ENCODE results near the gene TMEM242.
"Not testable (repeated sequence)": the region's sequence is repeated elsewhere in the genome, so short reads cannot be mapped to it uniquely, and the experiment has no call there.

TMEM242 gene

GRCh38 chr6:157343732-157344131, 20.4 kb upstream of the TMEM242 start:
- ATAC-seq = no peak

GRCh38 chr6:157339432-157339831, 16.1 kb upstream of the TMEM242 start:
- TF ChIP-seq PATZ1 (CRISPR knock-in tag; IDR thresholded peaks at IDR 0.05; ENCODE audit: borderline replicate concordance) = no peak
- TF ChIP-seq POU6F1 (CRISPR knock-in tag; IDR thresholded peaks at IDR 0.05; ENCODE audit: borderline replicate concordance, low read depth) = no peak
- TF ChIP-seq BACH2 (CRISPR knock-in tag; IDR thresholded peaks at IDR 0.05; ENCODE audit: borderline replicate concordance) = no peak
- no peak for ATAC-seq

More at GRCh38 chr6:157343732-157344131, 20.4 kb upstream of the TMEM242 start:
- TF ChIP-seq ZFP3 (CRISPR knock-in tag; IDR thresholded peaks at IDR 0.05) (no peak), ZNF70 (CRISPR knock-in tag; IDR thresholded peaks at IDR 0.05) (no peak), OSR1 (CRISPR knock-in tag; IDR thresholded peaks at IDR 0.05) (no peak), ZNF8 (CRISPR knock-in tag; IDR thresholded peaks at IDR 0.05) (no peak)

GRCh38 chr6:157337751-157338150, 14.4 kb upstream of the TMEM242 start:
- TF ChIP-seq ZFP30 (CRISPR knock-in tag; IDR thresholded peaks at IDR 0.05) (no peak), GLIS3 (CRISPR knock-in tag; IDR thresholded peaks at IDR 0.05) (no peak), CREB5 (CRISPR knock-in tag; IDR thresholded peaks at IDR 0.05; ENCODE audit: low read depth) (no peak), CSRNP3 (CRISPR knock-in tag; IDR thresholded peaks at IDR 0.05) (no peak), PATZ1 (CRISPR knock-in tag; IDR thresholded peaks at IDR 0.05; ENCODE audit: borderline replicate concordance) (no peak), ESRRG (CRISPR knock-in tag; IDR thresholded peaks at IDR 0.05) (no peak), SNAI2 (CRISPR knock-in tag; IDR thresholded peaks at IDR 0.05) (no peak), TCF4 (CRISPR knock-in tag; IDR thresholded peaks at IDR 0.05; ENCODE audit: borderline replicate concordance) (no peak)
- no peak for ATAC-seq

GRCh38 chr6:157337276-157337675, 14.0 kb upstream of the TMEM242 start:
- ATAC-seq = not testable (repeated sequence)

GRCh38 chr6:157335829-157336228, 12.5 kb upstream of the TMEM242 start:
- TF ChIP-seq OSR1 (CRISPR knock-in tag; IDR thresholded peaks at IDR 0.05) (no peak), RARB (CRISPR knock-in tag; IDR thresholded peaks at IDR 0.05) (no peak), ARNTL (CRISPR knock-in tag; IDR thresholded peaks at IDR 0.05; ENCODE audit: borderline replicate concordance, low read depth) (no peak), CSDC2 (CRISPR knock-in tag; IDR thresholded peaks at IDR 0.05) (no peak), ZFP3 (CRISPR knock-in tag; IDR thresholded peaks at IDR 0.05) (no peak), PATZ1 (CRISPR knock-in tag; IDR thresholded peaks at IDR 0.05; ENCODE audit: borderline replicate concordance) (no peak), TSHZ2 (CRISPR knock-in tag; IDR thresholded peaks at IDR 0.05) (no peak)
- ATAC-seq = no peak
